Sigmoid colon (tissue), 3 donors: ENCODE results near the gene TPK1.

Experiments used
- CTCF ChIP-seq, 4 experiments: fragments of 450-650 bp in 3 of 4; fragments of 200-600 bp in 1 of 4; IDR thresholded peaks; one replicate each; pipeline ENCODE4 v1.5.1; 2016 to 2019; ENCODE audit warnings: antibody characterized with exemption in 4 of 4, mild to moderate bottlenecking in 3 of 4, moderate library complexity in 2 of 4
- POLR2A ChIP-seq, 2 donors: fragments of 450-650 bp; IDR thresholded peaks; one replicate each; pipeline ENCODE4 v1.6.1; 2016; ENCODE audit warnings: antibody characterized with exemption in 2 of 2, mild to moderate bottlenecking in 2 of 2, moderate library complexity in 2 of 2

GRCh38 chr7:144483189-144483588 is 352.7 kb downstream of the TPK1 start:
- TF ChIP-seq CTCF (IDR thresholded peaks at IDR 0.05) = no peak
- TF ChIP-seq POLR2A (IDR thresholded peaks at IDR 0.05) = no peak
